ENCODE results near the gene SELENOO. TPM values are rescaled to one million over a fixed set of nuclear protein-coding genes. Genes with fewer than 3 reads are reported as not detected.

Gene SELENOO
- total and polyA plus RNA-seq, 2 donors from 2014 or later: 19.7 to 42.8 TPM

GRCh38 chr22:50199829-50200460 is 866 bp upstream of the SELENOO start:
- no peak for TF ChIP-seq CTCF (IDR thresholded peaks at IDR 0.05; ENCODE audit: borderline replicate concordance, extremely low read depth, insufficient read depth)
- FAIRE-seq (no peak), DNase-seq (peak in 2 of 5 donors; percentile 47 to 79)
- H3K9me3 ChIP-seq (ENCODE audit: control insufficient read depth in 2 of 3, insufficient read depth in 1 of 3, low read length in 3 of 3): no peaks in the 10 kb centered on the region
- H3K4me3 ChIP-seq (ENCODE audit: low read length in 3 of 3): peak overlapping the region in 2 of 3 donors; percentile 6 to 55
- intact Hi-C loops (cut with DNase I): no loop called here
- H3K36me3 ChIP-seq (ENCODE audit: control insufficient read depth in 2 of 3, insufficient read depth in 3 of 3, low read length in 3 of 3): peaks cover 0 to 5% (median 0%) of the 10 kb centered on the region in 3 donors
- peak overlapping the region in 1 of 2 donors; percentile 11 for H3K27ac ChIP-seq (ENCODE audit: low read depth in 2 of 2, low read length in 2 of 2)
- peaks cover 0 to 21% (median 11%) of the 10 kb centered on the region in 3 donors for H3K4me1 ChIP-seq (ENCODE audit: control insufficient read depth in 2 of 3, insufficient read depth in 2 of 3, low read depth in 1 of 3, low read length in 3 of 3)
- peak overlapping the region in 2 of 3 donors; percentile 41 to 48 for H3K9ac ChIP-seq (ENCODE audit: low read length in 3 of 3)
- no peaks in the 10 kb centered on the region for H3K27me3 ChIP-seq (ENCODE audit: control insufficient read depth, insufficient read depth, low read length)

- peaks cover 0 to 5% (median 0%) of the 10 kb centered on the region in 3 donors for H3K36me3 ChIP-seq (ENCODE audit: control insufficient read depth in 2 of 3, insufficient read depth in 3 of 3, low read length in 3 of 3)
- DNase-seq (peak in 1 of 5 donors; percentile 59), FAIRE-seq (no peak)
Measured at GRCh38 chr22:50201191-50202129, 649 bp downstream of the SELENOO start.

GRCh38 chr22:50202130-50202666 is 1.4 kb downstream of the SELENOO start:
- Histone ChIP-seq H3K9ac (ENCODE audit: low read length in 3 of 3) (peak overlapping the region in 2 of 3 donors; percentile 48 to 61), H3K27ac (ENCODE audit: low read depth in 2 of 2, low read length in 2 of 2) (peak overlapping the region in 1 of 2 donors; percentile 23), H3K27me3 (ENCODE audit: control insufficient read depth, insufficient read depth, low read length) (no peaks in the 10 kb centered on the region), H3K9me3 (ENCODE audit: control insufficient read depth in 2 of 3, insufficient read depth in 1 of 3, low read length in 3 of 3) (no peaks in the 10 kb centered on the region), H3K4me3 (ENCODE audit: low read length in 3 of 3) (peak overlapping the region; percentile 26 to 69 (median 53)), H3K36me3 (ENCODE audit: control insufficient read depth in 2 of 3, insufficient read depth in 3 of 3, low read length in 3 of 3) (peaks cover 0 to 5% (median under 1%) of the 10 kb centered on the region in 3 donors), H3K4me1 (ENCODE audit: control insufficient read depth in 2 of 3, insufficient read depth in 2 of 3, low read depth in 1 of 3, low read length in 3 of 3) (peaks cover 0 to 24% (median 19%) of the 10 kb centered on the region in 3 donors)
- FAIRE-seq: no peak
- DNase-seq: peak in 2 of 5 donors; percentile 71
- intact Hi-C loops (cut with DNase I): no loop called here
- TF ChIP-seq CTCF (IDR thresholded peaks at IDR 0.05; ENCODE audit: borderline replicate concordance, extremely low read depth, insufficient read depth): no peak

More at GRCh38 chr22:50201191-50202129, 649 bp downstream of the SELENOO start:
- Histone ChIP-seq H3K4me3 (ENCODE audit: low read length in 3 of 3) (peak overlapping the region; percentile 16 to 69 (median 53)), H3K27ac (ENCODE audit: low read depth in 2 of 2, low read length in 2 of 2) (no peak overlapping the region), H3K4me1 (ENCODE audit: control insufficient read depth in 2 of 3, insufficient read depth in 2 of 3, low read depth in 1 of 3, low read length in 3 of 3) (peaks cover 0 to 24% (median 19%) of the 10 kb centered on the region in 3 donors), H3K27me3 (ENCODE audit: control insufficient read depth, insufficient read depth, low read length) (no peaks in the 10 kb centered on the region), H3K9me3 (ENCODE audit: control insufficient read depth in 2 of 3, insufficient read depth in 1 of 3, low read length in 3 of 3) (no peaks in the 10 kb centered on the region), H3K9ac (ENCODE audit: low read length in 3 of 3) (peak overlapping the region in 2 of 3 donors; percentile 48 to 61)
- intact Hi-C loops (cut with DNase I): no loop called here
- TF ChIP-seq CTCF (IDR thresholded peaks at IDR 0.05; ENCODE audit: borderline replicate concordance, extremely low read depth, insufficient read depth): no peak
